HEK293 (cell line): ENCODE data around the gene GNB2.

Source experiments
- GLI4 ChIP-seq: fragments of 450-650 bp; formaldehyde crosslinking; IDR thresholded peaks from 2 replicates; pipeline ENCODE4 v1.5.1; 2016; ENCODE audit warnings: missing biosample characterization, missing genetic modification characterization
- GLIS2 ChIP-seq: fragments of 450-650 bp; formaldehyde crosslinking; IDR thresholded peaks from 2 replicates; pipeline ENCODE4 v1.5.1; 2016; ENCODE audit warnings: missing biosample characterization, missing genetic modification characterization
- HOXD13 ChIP-seq: sonication (generic); formaldehyde crosslinking; IDR thresholded peaks from 2 replicates; pipeline ENCODE4 v1.8.0; 2022; ENCODE audit warnings: missing genetic modification reagents, borderline replicate concordance
- OVOL3 ChIP-seq: fragments of 450-650 bp; formaldehyde crosslinking; IDR thresholded peaks from 2 replicates; pipeline ENCODE4 v1.5.1; 2016; ENCODE audit warnings: missing biosample characterization, missing genetic modification characterization
- RBAK ChIP-seq: fragments of 450-650 bp; formaldehyde crosslinking; IDR thresholded peaks from 2 replicates; pipeline ENCODE4 v1.5.1; 2016; ENCODE audit warnings: missing biosample characterization, missing genetic modification characterization
- SCRT2 ChIP-seq: fragments of 450-650 bp; formaldehyde crosslinking; IDR thresholded peaks from 2 replicates; pipeline ENCODE4 v1.5.1; 2016; ENCODE audit warnings: missing biosample characterization, missing genetic modification characterization
- TSHZ1 ChIP-seq: fragments of 450-650 bp; formaldehyde crosslinking; IDR thresholded peaks from 2 replicates; pipeline ENCODE4 v1.5.1; 2016; ENCODE audit warnings: missing biosample characterization, missing genetic modification characterization, borderline replicate concordance
- ZBTB20 ChIP-seq: fragments of 450-650 bp; formaldehyde crosslinking; IDR thresholded peaks from 2 replicates; pipeline ENCODE4 v1.5.1; 2016; ENCODE audit warnings: missing biosample characterization, missing genetic modification characterization
- ZBTB21 ChIP-seq: fragments of 450-650 bp; formaldehyde crosslinking; IDR thresholded peaks from 2 replicates; pipeline ENCODE4 v1.5.1; 2017; ENCODE audit warnings: missing biosample characterization, missing genetic modification characterization
- ZNF132 ChIP-seq: fragments of 450-650 bp; formaldehyde crosslinking; IDR thresholded peaks from 2 replicates; pipeline ENCODE4 v1.5.1; 2017; ENCODE audit warnings: missing biosample characterization, missing genetic modification characterization, borderline replicate concordance
- ZNF18 ChIP-seq: fragments of 450-650 bp; formaldehyde crosslinking; IDR thresholded peaks from 2 replicates; pipeline ENCODE4 v1.5.1; 2016; ENCODE audit warnings: missing biosample characterization, missing genetic modification characterization
- ZNF2 ChIP-seq: fragments of 450-650 bp; formaldehyde crosslinking; IDR thresholded peaks from 2 replicates; pipeline ENCODE4 v1.5.1; 2016; ENCODE audit warnings: missing biosample characterization, missing genetic modification characterization
- ZNF211 ChIP-seq: fragments of 450-650 bp; formaldehyde crosslinking; IDR thresholded peaks from 2 replicates; pipeline ENCODE4 v1.5.1; 2016; ENCODE audit warnings: low read depth, missing biosample characterization, missing genetic modification characterization
- ZNF24 ChIP-seq: fragments of 450-650 bp; formaldehyde crosslinking; IDR thresholded peaks from 2 replicates; pipeline ENCODE4 v1.5.1; 2016; ENCODE audit warnings: missing biosample characterization, missing genetic modification characterization
- ZNF350 ChIP-seq: fragments of 450-650 bp; formaldehyde crosslinking; IDR thresholded peaks from 2 replicates; pipeline ENCODE4 v1.5.0; 2017; ENCODE audit warnings: missing biosample characterization, mild to moderate bottlenecking, missing genetic modification characterization
- ZNF501 ChIP-seq: fragments of 450-650 bp; formaldehyde crosslinking; IDR thresholded peaks from 2 replicates; pipeline ENCODE4 v1.5.1; 2016; ENCODE audit warnings: missing biosample characterization, missing genetic modification characterization
- ZNF555 ChIP-seq: fragments of 450-650 bp; formaldehyde crosslinking; conservative IDR thresholded peaks from 2 replicates; pipeline ENCODE4 v1.5.1; 2017; ENCODE audit warnings: missing biosample characterization, mild to moderate bottlenecking, missing genetic modification characterization, inconsistent platforms
- ZNF558 ChIP-seq: fragments of 450-650 bp; formaldehyde crosslinking; IDR thresholded peaks from 2 replicates; pipeline ENCODE4 v1.5.1; 2016; ENCODE audit warnings: missing biosample characterization, missing genetic modification characterization
- ZNF596 ChIP-seq: fragments of 450-650 bp; IDR thresholded peaks from 2 replicates; pipeline ENCODE4 v1.5.0; 2018; ENCODE audit warnings: missing biosample characterization, mild to moderate bottlenecking, missing genetic modification characterization, moderate library complexity
- ZNF624 ChIP-seq: fragments of 450-650 bp; formaldehyde crosslinking; IDR thresholded peaks from 2 replicates; pipeline ENCODE4 v1.5.1; 2017; ENCODE audit warnings: missing biosample characterization, missing genetic modification characterization
- ZNF701 ChIP-seq: fragments of 450-650 bp; formaldehyde crosslinking; IDR thresholded peaks from 2 replicates; pipeline ENCODE4 v1.5.1; 2016; ENCODE audit warnings: missing biosample characterization, missing genetic modification characterization
- ZNF785 ChIP-seq: fragments of 450-650 bp; formaldehyde crosslinking; IDR thresholded peaks from 2 replicates; pipeline ENCODE4 v1.5.1; 2016; ENCODE audit warnings: missing biosample characterization, missing genetic modification characterization
- TF ChIP-seq, protein P1 (sequence below): fragments of 450-650 bp; IDR thresholded peaks from 2 replicates; pipeline ENCODE4 v1.5.1; 2018; ENCODE audit warnings: missing biosample characterization, mild to moderate bottlenecking, missing genetic modification characterization
- TF ChIP-seq, protein P2 (sequence below): fragments of 450-650 bp; formaldehyde crosslinking; IDR thresholded peaks from 2 replicates; pipeline ENCODE4 v1.5.1; 2017; ENCODE audit warnings: missing biosample characterization, missing genetic modification characterization
- TF ChIP-seq, protein P3 (sequence below): fragments of 450-650 bp; formaldehyde crosslinking; IDR thresholded peaks from 2 replicates; pipeline ENCODE4 v1.5.1; 2016; ENCODE audit warnings: missing biosample characterization, missing genetic modification characterization, low read depth
- TF ChIP-seq, protein P4 (sequence below): fragments of 450-650 bp; formaldehyde crosslinking; IDR thresholded peaks from 2 replicates; pipeline ENCODE4 v1.5.1; 2016; ENCODE audit warnings: missing biosample characterization, missing genetic modification characterization
- TF ChIP-seq, protein P5 (sequence below): fragments of 450-650 bp; formaldehyde crosslinking; IDR thresholded peaks from 2 replicates; pipeline ENCODE4 v1.5.1; 2016; ENCODE audit warnings: missing biosample characterization, missing genetic modification characterization

GNB2 gene

GRCh38 chr7:100673302-100673941 is at the start of gene GNB2 (continued):
- TF ChIP-seq GLIS2 (peak; percentile 69; the same call in 1 of the 2 replicates), ZNF624 (tag by site-specific recombination) (no peak), ZNF132 (no peak), ZNF596 (peak; percentile 78; the same call in 1 of the 2 replicates), ZNF701 (tag by site-specific recombination) (peak; percentile 77; the same call in 1 of the 2 replicates), ZNF211 (tag by site-specific recombination) (no peak), ZNF24 (tag by site-specific recombination) (peak; percentile 96), ZNF18 (tag by site-specific recombination) (peak; percentile 83; the same call in 1 of the 2 replicates), ZNF558 (tag by site-specific recombination) (peak; percentile 74; the same call in 1 of the 2 replicates), ZNF2 (tag by site-specific recombination) (peak; percentile 98), TSHZ1 (tag by site-specific recombination) (peak; percentile 65; the same call in 1 of the 2 replicates), ZNF501 (tag by site-specific recombination) (peak; percentile 99), ZNF350 (tag by site-specific recombination) (no peak), ZBTB21 (tag by site-specific recombination) (peak; percentile 72), RBAK (tag by site-specific recombination) (peak; percentile 75), ZBTB20 (tag by site-specific recombination) (peak; percentile 60; the same call in 1 of the 2 replicates), OVOL3 (peak; percentile 74; the same call in 1 of the 2 replicates), GLI4 (tag by site-specific recombination) (peak; percentile 87; the same call in 1 of the 2 replicates), SCRT2 (tag by site-specific recombination) (peak; percentile 39; the same call in 1 of the 2 replicates), ZNF555 (tag by site-specific recombination) (no peak), HOXD13 (CRISPR knock-in tag) (no peak), ZNF785 (tag by site-specific recombination) (peak; percentile 68; the same call in 1 of the 2 replicates)
- TF ChIP-seq, protein P1, sequence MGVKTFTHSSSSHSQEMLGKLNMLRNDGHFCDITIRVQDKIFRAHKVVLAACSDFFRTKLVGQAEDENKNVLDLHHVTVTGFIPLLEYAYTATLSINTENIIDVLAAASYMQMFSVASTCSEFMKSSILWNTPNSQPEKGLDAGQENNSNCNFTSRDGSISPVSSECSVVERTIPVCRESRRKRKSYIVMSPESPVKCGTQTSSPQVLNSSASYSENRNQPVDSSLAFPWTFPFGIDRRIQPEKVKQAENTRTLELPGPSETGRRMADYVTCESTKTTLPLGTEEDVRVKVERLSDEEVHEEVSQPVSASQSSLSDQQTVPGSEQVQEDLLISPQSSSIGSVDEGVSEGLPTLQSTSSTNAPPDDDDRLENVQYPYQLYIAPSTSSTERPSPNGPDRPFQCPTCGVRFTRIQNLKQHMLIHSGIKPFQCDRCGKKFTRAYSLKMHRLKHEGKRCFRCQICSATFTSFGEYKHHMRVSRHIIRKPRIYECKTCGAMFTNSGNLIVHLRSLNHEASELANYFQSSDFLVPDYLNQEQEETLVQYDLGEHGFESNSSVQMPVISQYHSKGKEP (tag by site-specific recombination) = peak; percentile 69; the same call in 1 of the 2 replicates
- TF ChIP-seq, protein P2, sequence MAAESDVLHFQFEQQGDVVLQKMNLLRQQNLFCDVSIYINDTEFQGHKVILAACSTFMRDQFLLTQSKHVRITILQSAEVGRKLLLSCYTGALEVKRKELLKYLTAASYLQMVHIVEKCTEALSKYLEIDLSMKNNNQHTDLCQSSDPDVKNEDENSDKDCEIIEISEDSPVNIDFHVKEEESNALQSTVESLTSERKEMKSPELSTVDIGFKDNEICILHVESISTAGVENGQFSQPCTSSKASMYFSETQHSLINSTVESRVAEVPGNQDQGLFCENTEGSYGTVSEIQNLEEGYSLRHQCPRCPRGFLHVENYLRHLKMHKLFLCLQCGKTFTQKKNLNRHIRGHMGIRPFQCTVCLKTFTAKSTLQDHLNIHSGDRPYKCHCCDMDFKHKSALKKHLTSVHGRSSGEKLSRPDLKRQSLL = peak; percentile 52; the same call in 1 of the 2 replicates
- TF ChIP-seq, protein P3, sequence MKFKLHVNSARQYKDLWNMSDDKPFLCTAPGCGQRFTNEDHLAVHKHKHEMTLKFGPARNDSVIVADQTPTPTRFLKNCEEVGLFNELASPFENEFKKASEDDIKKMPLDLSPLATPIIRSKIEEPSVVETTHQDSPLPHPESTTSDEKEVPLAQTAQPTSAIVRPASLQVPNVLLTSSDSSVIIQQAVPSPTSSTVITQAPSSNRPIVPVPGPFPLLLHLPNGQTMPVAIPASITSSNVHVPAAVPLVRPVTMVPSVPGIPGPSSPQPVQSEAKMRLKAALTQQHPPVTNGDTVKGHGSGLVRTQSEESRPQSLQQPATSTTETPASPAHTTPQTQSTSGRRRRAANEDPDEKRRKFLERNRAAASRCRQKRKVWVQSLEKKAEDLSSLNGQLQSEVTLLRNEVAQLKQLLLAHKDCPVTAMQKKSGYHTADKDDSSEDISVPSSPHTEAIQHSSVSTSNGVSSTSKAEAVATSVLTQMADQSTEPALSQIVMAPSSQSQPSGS (tag by site-specific recombination) = no peak
- TF ChIP-seq, protein P4, sequence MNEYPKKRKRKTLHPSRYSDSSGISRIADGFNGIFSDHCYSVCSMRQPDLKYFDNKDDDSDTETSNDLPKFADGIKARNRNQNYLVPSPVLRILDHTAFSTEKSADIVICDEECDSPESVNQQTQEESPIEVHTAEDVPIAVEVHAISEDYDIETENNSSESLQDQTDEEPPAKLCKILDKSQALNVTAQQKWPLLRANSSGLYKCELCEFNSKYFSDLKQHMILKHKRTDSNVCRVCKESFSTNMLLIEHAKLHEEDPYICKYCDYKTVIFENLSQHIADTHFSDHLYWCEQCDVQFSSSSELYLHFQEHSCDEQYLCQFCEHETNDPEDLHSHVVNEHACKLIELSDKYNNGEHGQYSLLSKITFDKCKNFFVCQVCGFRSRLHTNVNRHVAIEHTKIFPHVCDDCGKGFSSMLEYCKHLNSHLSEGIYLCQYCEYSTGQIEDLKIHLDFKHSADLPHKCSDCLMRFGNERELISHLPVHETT (tag by site-specific recombination) = peak; percentile 96
- TF ChIP-seq, protein P5, sequence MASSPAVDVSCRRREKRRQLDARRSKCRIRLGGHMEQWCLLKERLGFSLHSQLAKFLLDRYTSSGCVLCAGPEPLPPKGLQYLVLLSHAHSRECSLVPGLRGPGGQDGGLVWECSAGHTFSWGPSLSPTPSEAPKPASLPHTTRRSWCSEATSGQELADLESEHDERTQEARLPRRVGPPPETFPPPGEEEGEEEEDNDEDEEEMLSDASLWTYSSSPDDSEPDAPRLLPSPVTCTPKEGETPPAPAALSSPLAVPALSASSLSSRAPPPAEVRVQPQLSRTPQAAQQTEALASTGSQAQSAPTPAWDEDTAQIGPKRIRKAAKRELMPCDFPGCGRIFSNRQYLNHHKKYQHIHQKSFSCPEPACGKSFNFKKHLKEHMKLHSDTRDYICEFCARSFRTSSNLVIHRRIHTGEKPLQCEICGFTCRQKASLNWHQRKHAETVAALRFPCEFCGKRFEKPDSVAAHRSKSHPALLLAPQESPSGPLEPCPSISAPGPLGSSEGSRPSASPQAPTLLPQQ (tag by site-specific recombination) = peak; percentile 96
